ENCODE measurements around the gene MGAT5. TPM values are rescaled to one million over a fixed set of nuclear protein-coding genes. Genes with fewer than 3 reads are reported as not detected.
A peak's percentile ranks its signal among the peaks of the same experiment; 100 is the strongest.
"Not testable (repeated sequence)": the region's sequence is repeated elsewhere in the genome, so short reads cannot be mapped to it uniquely, and the experiment has no call there.

Gene MGAT5
- total RNA-seq, 1 donor from 2014 or later = 23.7 TPM

DNA sequence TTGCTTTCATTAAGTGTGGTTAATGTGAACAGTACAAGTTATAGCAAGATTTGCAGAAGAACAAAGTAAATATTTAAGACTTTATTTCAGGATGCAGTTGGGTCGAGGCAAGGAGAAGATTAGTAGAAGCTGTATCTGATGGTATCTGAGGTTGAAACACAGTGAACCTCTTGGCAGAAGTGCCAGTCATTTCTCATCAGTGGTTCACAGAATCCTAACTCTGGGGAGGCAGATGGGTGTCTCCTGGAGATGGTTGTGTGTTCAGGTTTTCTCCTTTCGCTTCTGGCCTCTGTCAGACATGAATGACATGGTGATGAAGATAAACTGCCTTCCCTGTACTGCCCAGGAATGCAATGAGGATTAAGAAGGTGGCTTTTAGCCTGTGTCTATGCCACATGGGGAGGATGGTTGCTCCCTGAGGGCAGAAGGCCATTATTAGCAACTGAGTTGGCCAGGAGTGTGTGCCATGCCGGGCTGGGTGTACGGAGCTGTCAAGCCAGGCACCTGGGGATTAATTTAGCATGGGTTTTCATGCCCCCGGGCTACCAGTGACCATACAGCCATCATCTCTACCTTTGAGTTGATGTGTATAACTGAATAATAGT lies 28.0 kb downstream of the MGAT5 start:
- Mint-ChIP-seq H3K4me3 (peak overlapping the region; percentile 58), H3K9me3 (peaks cover 3% of the 10 kb centered on the region), H3K27ac (peak overlapping the region; percentile 86), H3K4me1 (peaks cover 39% of the 10 kb centered on the region), H3K36me3 (ENCODE audit: low read depth) (peaks cover 15% of the 10 kb centered on the region), H3K27me3 (no peaks in the 10 kb centered on the region)
- DNase-seq = no peak
- intact Hi-C loops (cut with micrococcal nuclease) = loop anchor here (1.0 to 10.0 kb wide), 3 partner anchors 8 to 633 kb away; partner anchors contain the start of gene CCNT2

DNA sequence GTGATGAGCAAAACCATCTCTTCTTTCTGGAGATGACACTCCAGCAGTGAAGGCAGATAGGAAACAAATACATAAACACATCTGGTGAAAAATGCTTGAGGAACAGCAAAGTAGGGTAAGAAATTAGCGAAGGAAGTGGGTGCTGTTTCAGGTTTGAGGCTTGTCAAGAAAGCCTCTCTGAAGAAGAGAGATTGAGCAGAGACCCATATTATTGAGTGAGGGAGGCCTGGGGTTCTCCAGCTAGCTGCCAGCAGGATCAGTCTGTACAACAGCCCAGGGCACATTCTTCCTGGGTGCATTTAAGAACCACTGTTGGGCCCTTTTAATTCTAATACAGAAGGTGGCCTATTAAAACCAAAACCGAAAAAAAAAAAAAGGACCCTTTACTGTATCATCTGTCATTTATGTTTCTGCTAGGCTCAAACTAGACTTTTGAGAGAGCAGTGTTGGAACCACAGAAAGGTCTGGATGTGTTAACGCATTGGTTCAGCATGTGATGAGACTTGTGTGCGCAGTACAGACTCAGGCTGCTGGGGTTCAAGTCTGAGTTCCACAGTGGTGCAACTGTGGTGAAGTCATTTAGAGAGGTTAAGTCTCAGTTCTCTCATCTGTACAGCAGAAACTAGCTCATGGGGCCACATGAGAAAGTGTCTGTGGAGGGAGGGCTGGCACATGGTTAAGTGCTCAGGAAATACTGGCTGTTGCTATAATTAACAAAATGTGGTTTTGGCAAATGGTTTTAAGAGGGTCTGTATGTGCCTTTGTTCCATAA lies 28.9 kb downstream of the MGAT5 start:
- intact Hi-C loops (cut with micrococcal nuclease) = loop anchor here (1.0 to 10.0 kb wide), 7 partner anchors 7 to 632 kb away; partner anchors contain the start of gene CCNT2
- no peaks in the 10 kb centered on the region for H3K9me3 Mint-ChIP-seq
- H3K4me3 Mint-ChIP-seq = peak overlapping the region; percentile 58
- peaks cover 44% of the 10 kb centered on the region for H3K4me1 Mint-ChIP-seq
- DNase-seq = peak; percentile 79
- H3K27me3 Mint-ChIP-seq = no peaks in the 10 kb centered on the region
- H3K27ac Mint-ChIP-seq = peak overlapping the region; percentile 86
- H3K36me3 Mint-ChIP-seq (ENCODE audit: low read depth) = peaks cover 11% of the 10 kb centered on the region

DNA sequence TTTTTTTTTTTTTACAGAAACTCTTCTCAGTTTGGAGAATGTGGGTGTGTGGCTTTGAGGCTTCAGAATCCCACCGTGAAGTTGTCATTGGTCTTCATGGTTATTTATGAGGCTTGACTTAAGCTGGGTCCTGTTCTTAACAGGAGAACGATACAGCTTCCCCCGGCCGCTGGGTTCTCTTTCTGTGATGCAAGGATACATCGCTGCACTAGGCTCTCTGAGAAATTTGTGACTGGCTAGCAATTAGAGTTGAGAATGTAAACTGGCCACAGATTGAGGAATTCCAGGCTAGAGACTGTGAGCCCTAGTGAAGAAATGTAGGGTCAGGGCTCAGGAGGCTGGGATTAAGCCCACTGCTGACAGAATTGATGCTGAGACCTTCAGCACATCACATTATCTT lies 29.8 kb downstream of the MGAT5 start:
- no peak overlapping the region for H3K27ac Mint-ChIP-seq
- H3K36me3 Mint-ChIP-seq (ENCODE audit: low read depth) = peaks cover 9% of the 10 kb centered on the region
- H3K4me1 Mint-ChIP-seq = peaks cover 44% of the 10 kb centered on the region
- peak overlapping the region; percentile 16 for H3K4me3 Mint-ChIP-seq
- no peaks in the 10 kb centered on the region for H3K27me3 Mint-ChIP-seq
- H3K9me3 Mint-ChIP-seq = no peaks in the 10 kb centered on the region
- DNase-seq = no peak
- intact Hi-C loops (cut with micrococcal nuclease) = loop anchor here (1.0 to 10.0 kb wide), 6 partner anchors 11 to 631 kb away; partner anchors contain the start of gene CCNT2

DNA sequence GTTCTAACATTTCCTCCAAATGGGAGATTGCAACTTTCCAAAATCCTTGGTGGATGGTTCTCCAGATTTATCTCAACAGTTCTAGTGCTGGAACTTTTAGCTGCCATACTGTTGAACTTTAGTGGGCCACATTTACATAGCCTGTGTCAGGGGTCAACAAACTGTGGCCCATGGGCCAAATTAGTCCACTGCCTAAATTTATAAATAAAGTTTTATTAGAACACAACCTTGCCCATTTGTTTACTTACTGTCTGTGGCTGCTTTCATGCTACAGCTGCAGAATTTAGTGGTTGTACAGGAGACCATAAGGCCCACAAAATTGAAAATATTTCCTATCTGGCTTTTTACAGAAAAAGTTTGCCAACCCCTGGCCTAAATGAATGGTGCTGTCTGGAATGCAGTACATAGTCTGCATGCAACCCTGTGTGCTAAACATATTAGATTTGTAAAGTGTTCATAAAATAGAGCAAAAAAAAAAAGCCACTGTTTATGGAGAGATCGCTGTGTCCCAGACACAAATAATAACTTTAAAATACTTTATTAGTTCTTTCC lies 30.3 kb downstream of the MGAT5 start:
- Mint-ChIP-seq H3K27me3 (no peaks in the 10 kb centered on the region), H3K36me3 (ENCODE audit: low read depth) (peaks cover 5% of the 10 kb centered on the region), H3K4me3 (no peak overlapping the region), H3K27ac (no peak overlapping the region), H3K4me1 (peaks cover 44% of the 10 kb centered on the region), H3K9me3 (no peaks in the 10 kb centered on the region)
- intact Hi-C loops (cut with micrococcal nuclease) = loop anchor here (5.0 to 10.0 kb wide), 2 partner anchors 38 to 631 kb away; partner anchors contain the start of gene CCNT2
- DNase-seq = no peak

DNA sequence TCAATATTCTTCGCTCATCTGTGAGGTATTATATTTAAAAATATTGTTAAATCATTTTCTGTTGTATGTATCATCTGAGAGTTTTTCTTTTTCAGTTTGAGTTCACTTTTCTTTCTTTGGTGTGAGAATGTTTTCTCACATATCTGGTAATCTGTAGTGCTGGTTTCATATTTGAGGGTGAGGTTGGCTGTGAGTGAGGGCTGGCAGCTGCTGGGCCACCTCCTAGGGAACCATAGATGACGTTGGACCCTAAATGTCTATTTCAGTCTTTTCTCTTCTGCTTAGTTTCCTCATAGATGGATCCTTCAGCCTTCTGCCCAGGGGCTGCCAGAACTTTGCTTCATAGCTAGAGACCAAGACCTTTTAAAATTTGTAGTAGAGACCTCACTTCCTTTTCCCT lies 33.5 kb downstream of the MGAT5 start:
- peaks cover 35% of the 10 kb centered on the region for H3K4me1 Mint-ChIP-seq
- intact Hi-C loops (cut with micrococcal nuclease) = loop anchor here (10.0 kb wide), 1 partner anchor 627 kb away; the partner anchor contains the start of gene CCNT2
- no peak for DNase-seq
- peaks cover 5% of the 10 kb centered on the region for H3K36me3 Mint-ChIP-seq (ENCODE audit: low read depth)
- H3K27ac Mint-ChIP-seq = peak overlapping the region; percentile 17
- no peaks in the 10 kb centered on the region for H3K27me3 Mint-ChIP-seq
- H3K4me3 Mint-ChIP-seq = peak overlapping the region; percentile 8
- H3K9me3 Mint-ChIP-seq = no peaks in the 10 kb centered on the region

DNA sequence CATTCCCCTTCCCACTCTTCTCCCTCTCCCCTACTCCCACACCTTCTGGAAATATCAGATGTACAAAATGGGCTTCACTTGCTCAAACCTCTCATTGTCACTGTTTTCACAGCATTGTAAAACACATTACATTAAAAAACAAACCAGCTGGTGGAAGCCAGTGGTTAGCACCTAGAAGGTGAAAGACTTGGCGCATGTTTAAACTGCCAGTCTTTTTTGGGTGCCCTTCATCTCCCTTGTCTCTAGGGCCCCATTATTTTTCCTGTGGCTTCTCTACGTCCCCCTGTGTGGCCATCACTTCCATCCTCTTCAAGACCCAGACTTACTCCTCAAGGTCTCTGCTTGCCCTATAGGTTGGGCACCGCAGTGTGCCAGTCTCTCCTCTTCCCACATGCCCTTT lies 34.9 kb downstream of the MGAT5 start:
- Mint-ChIP-seq H3K36me3 (ENCODE audit: low read depth) (peaks cover 8% of the 10 kb centered on the region), H3K4me3 (no peak overlapping the region), H3K4me1 (peaks cover 26% of the 10 kb centered on the region), H3K27me3 (no peaks in the 10 kb centered on the region), H3K9me3 (no peaks in the 10 kb centered on the region), H3K27ac (no peak overlapping the region)
- intact Hi-C loops (cut with micrococcal nuclease) = loop anchor here (10.0 kb wide), 1 partner anchor 626 kb away; the partner anchor contains the start of gene CCNT2
- no peak for DNase-seq

DNA sequence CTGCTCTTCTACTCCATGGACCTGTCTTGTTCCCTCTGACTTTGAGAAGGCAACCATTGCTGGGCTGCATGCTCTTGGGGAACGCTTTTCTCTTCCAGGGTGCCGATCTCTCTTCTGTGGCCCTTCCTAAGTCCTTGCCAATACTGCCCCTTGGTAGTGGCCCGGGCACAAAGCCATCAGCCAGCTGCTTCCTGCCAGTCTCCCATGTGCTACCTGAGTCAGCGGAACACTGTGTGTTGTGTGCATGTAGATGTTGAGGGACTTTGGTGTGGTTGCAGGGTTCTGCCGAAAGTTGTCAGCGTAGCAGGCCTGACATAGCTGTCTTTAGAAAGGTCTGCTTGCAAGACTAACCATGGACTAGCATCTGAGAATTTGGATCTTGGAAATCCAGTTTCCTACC lies 35.4 kb downstream of the MGAT5 start:
- no peaks in the 10 kb centered on the region for H3K9me3 Mint-ChIP-seq
- no peaks in the 10 kb centered on the region for H3K27me3 Mint-ChIP-seq
- peaks cover 10% of the 10 kb centered on the region for H3K36me3 Mint-ChIP-seq (ENCODE audit: low read depth)
- intact Hi-C loops (cut with micrococcal nuclease) = loop anchor here (10.0 kb wide), 1 partner anchor 626 kb away; the partner anchor contains the start of gene CCNT2
- H3K27ac Mint-ChIP-seq = no peak overlapping the region
- H3K4me1 Mint-ChIP-seq = peaks cover 28% of the 10 kb centered on the region
- H3K4me3 Mint-ChIP-seq = no peak overlapping the region
- DNase-seq = no peak

DNA sequence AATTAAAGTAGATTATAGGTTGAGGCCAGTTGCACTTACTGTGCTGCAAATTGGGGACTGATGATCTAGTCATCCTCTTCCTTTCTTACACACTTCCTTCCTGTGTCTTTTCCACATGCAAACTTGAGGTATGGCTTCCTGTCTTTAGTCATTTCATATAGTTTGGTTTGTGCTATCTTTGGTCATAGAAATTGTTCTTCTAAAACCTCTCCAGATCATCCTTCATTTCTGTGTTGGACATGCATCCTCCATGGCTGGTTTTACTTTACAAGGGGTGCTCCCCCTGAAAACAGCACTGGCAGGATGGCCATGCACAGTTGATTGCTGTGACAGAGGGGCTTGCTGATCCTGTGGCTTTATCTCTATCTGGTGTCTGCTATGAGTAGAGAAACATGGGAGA lies 36.5 kb downstream of the MGAT5 start:
- peaks cover 30% of the 10 kb centered on the region for H3K4me1 Mint-ChIP-seq
- peak; percentile 77 for DNase-seq
- peaks cover 10% of the 10 kb centered on the region for H3K36me3 Mint-ChIP-seq (ENCODE audit: low read depth)
- no peaks in the 10 kb centered on the region for H3K27me3 Mint-ChIP-seq
- H3K9me3 Mint-ChIP-seq = no peaks in the 10 kb centered on the region
- no peak overlapping the region for H3K27ac Mint-ChIP-seq
- intact Hi-C loops (cut with micrococcal nuclease) = loop anchor here (1.0 to 2.0 kb wide), 7 partner anchors 8 to 172 kb away; no protein-coding TSS in a partner anchor
- H3K4me3 Mint-ChIP-seq = no peak overlapping the region

DNA sequence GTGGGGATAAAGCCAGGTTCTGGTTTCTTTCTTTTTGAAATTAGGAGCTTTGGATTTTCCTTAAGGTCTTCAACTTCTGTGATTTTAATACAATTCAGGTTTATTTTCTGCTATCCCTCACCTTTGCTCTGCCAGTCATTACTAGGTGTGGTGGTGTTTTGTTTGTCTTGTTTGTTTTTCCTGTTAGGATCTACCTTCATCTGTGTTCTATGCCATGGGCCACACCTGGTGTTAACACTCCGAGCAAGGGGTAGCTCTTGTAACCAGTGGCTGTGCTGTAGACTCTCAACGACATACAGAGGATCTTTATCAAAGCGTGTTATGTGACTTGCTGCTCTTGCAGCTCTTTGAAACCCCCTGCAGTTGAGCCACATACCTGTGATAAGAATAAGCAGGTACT lies 38.6 kb downstream of the MGAT5 start:
- no peak overlapping the region for H3K4me3 Mint-ChIP-seq
- no peak for DNase-seq
- H3K9me3 Mint-ChIP-seq = no peaks in the 10 kb centered on the region
- H3K27me3 Mint-ChIP-seq = no peaks in the 10 kb centered on the region
- intact Hi-C loops (cut with micrococcal nuclease) = no loop called here
- H3K27ac Mint-ChIP-seq = no peak overlapping the region
- H3K36me3 Mint-ChIP-seq (ENCODE audit: low read depth) = peaks cover 11% of the 10 kb centered on the region
- H3K4me1 Mint-ChIP-seq = peaks cover 21% of the 10 kb centered on the region

DNA sequence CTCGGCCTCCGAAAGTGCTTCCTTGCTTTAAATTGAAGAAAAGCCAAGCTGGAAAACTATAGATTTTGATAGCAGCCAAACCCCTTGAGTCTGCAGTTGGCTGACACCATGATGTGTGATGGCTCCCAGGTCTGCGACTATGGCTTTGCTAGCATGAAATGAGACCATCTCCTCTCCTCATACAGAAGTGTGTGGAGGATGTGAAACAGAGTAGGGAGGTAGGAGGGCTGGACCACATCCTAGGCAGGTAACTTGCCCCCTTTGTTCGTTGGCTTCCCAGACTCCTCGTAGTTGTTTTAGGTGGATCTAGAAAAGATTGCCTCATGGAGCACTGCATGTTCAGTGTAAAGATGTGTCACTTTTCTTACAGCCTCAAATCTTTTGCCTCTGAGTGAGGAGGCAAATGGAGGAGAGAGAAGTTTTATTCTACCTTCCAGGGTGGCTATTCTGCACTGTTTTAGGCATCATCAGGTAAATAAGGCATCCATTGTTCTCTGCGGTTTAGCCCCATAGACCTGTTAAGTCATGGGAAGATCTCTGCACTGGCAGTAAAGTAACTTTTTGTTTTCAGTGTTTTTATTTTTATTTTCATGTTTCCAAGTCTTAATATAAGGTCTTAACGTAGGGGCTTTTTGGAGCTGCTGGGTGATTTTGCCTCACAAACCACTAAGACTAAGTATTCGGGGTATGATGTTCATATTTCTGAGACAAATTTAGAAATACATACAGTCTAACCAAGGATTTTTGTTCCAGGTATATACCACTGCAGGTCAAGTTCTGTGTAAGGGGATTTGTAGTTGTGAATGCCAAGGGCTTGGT lies 40.1 kb downstream of the MGAT5 start:
- H3K27ac Mint-ChIP-seq = no peak overlapping the region
- intact Hi-C loops (cut with micrococcal nuclease) = no loop called here
- peaks cover 19% of the 10 kb centered on the region for H3K4me1 Mint-ChIP-seq
- no peaks in the 10 kb centered on the region for H3K9me3 Mint-ChIP-seq
- H3K36me3 Mint-ChIP-seq (ENCODE audit: low read depth) = peaks cover 16% of the 10 kb centered on the region
- no peaks in the 10 kb centered on the region for H3K27me3 Mint-ChIP-seq
- DNase-seq = no peak
- no peak overlapping the region for H3K4me3 Mint-ChIP-seq

DNA sequence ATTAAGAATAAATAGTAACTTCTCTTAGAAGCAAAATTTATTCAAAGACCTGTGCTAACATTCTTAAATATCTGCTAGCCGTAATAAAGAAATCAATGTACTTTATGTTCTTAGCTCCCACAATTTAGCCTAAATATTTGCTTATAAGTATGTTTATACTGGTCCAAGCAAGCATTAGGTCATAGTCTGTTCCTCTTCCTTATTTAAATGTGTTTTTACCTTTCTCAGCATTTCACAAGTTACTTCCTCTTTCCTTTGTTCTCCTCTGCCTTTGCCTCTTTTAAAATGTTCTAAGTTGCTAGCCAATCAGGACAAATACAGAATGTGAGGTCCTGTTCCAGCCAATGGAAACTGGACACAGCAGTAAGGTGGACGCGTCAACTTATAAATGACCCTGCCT lies 40.7 kb downstream of the MGAT5 start:
- DNase-seq; H3K4me3 Mint-ChIP-seq; H3K27ac Mint-ChIP-seq; H3K9me3 Mint-ChIP-seq; H3K27me3 Mint-ChIP-seq; intact Hi-C loops (cut with micrococcal nuclease): not testable (repeated sequence)
- peaks cover 20% of the 10 kb centered on the region for H3K4me1 Mint-ChIP-seq
- peaks cover 18% of the 10 kb centered on the region for H3K36me3 Mint-ChIP-seq (ENCODE audit: low read depth)

DNA sequence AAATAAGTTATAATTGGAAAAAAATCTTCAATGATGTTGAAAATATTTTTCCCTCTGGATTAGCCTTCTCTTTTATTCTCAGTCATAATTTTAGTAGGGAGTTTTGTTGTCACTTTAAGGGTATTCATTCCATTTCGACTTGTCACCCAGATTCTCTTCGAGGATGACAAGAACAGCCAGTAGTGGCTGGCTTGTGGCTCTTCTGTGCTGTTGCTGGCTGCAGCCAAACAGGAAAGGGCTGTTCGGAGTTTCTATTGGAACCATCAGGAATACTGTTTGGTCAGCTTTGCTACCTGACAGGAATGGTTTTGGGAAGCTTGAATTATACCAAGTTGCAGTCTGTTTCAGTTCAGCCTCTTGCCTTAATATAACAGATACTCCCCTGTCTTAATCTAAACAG lies 41.6 kb downstream of the MGAT5 start:
- H3K27me3 Mint-ChIP-seq = no peaks in the 10 kb centered on the region
- intact Hi-C loops (cut with micrococcal nuclease) = no loop called here
- H3K9me3 Mint-ChIP-seq = no peaks in the 10 kb centered on the region
- H3K36me3 Mint-ChIP-seq (ENCODE audit: low read depth) = peaks cover 18% of the 10 kb centered on the region
- no peak overlapping the region for H3K27ac Mint-ChIP-seq
- DNase-seq = no peak
- H3K4me1 Mint-ChIP-seq = peaks cover 23% of the 10 kb centered on the region
- no peak overlapping the region for H3K4me3 Mint-ChIP-seq

DNA sequence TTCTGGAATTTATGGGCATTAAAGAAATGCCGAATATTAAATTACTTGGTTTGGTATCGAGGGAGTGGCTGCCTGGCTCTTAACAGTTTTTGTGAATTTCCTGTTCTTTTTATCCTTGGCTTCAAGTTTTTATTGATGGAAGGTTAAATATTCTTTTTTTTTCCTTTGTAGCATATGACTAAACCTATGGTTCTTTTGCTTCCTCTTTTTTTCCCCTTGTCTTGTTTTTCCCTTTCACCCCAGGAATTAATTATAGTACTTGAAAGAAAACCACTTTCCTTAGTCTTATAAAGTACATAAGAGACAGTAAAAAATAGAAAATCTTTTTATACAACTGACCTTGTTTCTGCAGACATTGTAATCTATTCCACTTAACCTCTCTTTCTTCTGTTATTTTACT lies 42.4 kb downstream of the MGAT5 start:
- H3K9me3 Mint-ChIP-seq = no peaks in the 10 kb centered on the region
- DNase-seq = no peak
- H3K4me1 Mint-ChIP-seq = peaks cover 29% of the 10 kb centered on the region
- H3K27ac Mint-ChIP-seq = no peak overlapping the region
- no peaks in the 10 kb centered on the region for H3K27me3 Mint-ChIP-seq
- intact Hi-C loops (cut with micrococcal nuclease) = no loop called here
- H3K4me3 Mint-ChIP-seq = no peak overlapping the region
- peaks cover 18% of the 10 kb centered on the region for H3K36me3 Mint-ChIP-seq (ENCODE audit: low read depth)
